WTC11 (cell line): ENCODE data around the gene CYB561A3. TPM values are rescaled to one million over a fixed set of nuclear protein-coding genes. Genes with fewer than 3 reads are reported as not detected.

Source experiments
- ATAC-seq: fragments of 200-7000 bp; cut with Tn5 transposase; 2 replicates; pipeline ENCODE4 v1.10.0; 2021; ENCODE audit warnings: mild to moderate bottlenecking, moderate library complexity
- CTCF ChIA-PET: fragments of 300-600 bp; sonication (Branson Sonifier 250); formaldehyde crosslinking; loops from one replicate; lab custom pipeline; 2021; ENCODE audit warnings: antibody characterized with exemption; lab: Charles Lee
- POLR2A ChIA-PET: fragments of 350-600 bp; sonication (Branson Sonifier 250); formaldehyde crosslinking; loops from one replicate; lab custom pipeline; 2021; ENCODE audit warnings: antibody characterized with exemption; lab: Charles Lee
- DNase-seq: peaks from one replicate; pipeline ENCODE4 v3.0.0; 2021; ENCODE audit warnings: low spot score
- H3K27ac Mint-ChIP-seq: 2 replicates; pipeline ENCODE4 v1.8.0; 2021; ENCODE audit warnings: mixed read lengths
- H3K27me3 Mint-ChIP-seq: 2 replicates; pipeline ENCODE4 v1.8.0; 2021; ENCODE audit warnings: low read depth, mild to moderate bottlenecking, moderate library complexity, mixed read lengths
- H3K36me3 Mint-ChIP-seq: 2 replicates; pipeline ENCODE4 v1.8.0; 2021; ENCODE audit warnings: mixed read lengths
- H3K4me1 Mint-ChIP-seq: 2 replicates; pipeline ENCODE4 v1.8.0; 2022; ENCODE audit warnings: mixed read lengths
- H3K4me3 Mint-ChIP-seq: 2 replicates; pipeline ENCODE4 v1.8.0; 2021; ENCODE audit warnings: mild to moderate bottlenecking, moderate library complexity, mixed read lengths
- H3K9me3 Mint-ChIP-seq: 2 replicates; pipeline ENCODE4 v1.8.0; 2021; ENCODE audit warnings: mixed read lengths
- E2F5 ChIP-seq: sonication (generic); formaldehyde crosslinking; IDR thresholded peaks from 2 replicates; pipeline ENCODE4 v1.8.1; 2022; ENCODE audit warnings: mild to moderate bottlenecking, moderate library complexity, missing genetic modification reagents
- EMX1 ChIP-seq: fragments of 250-450 bp; sonication (Bioruptor Pico); IDR thresholded peaks from 2 replicates; pipeline ENCODE4 v1.8.0; 2021; ENCODE audit warnings: mild to moderate bottlenecking
- GABPB1 ChIP-seq: sonication (generic); formaldehyde crosslinking; IDR thresholded peaks from 2 replicates; pipeline ENCODE4 v1.8.1; 2023; ENCODE audit warnings: mild to moderate bottlenecking, missing genetic modification reagents
- JUN ChIP-seq: sonication (generic); formaldehyde crosslinking; IDR thresholded peaks from 2 replicates; pipeline ENCODE4 v1.8.0; 2023; ENCODE audit warnings: mild to moderate bottlenecking, missing genetic modification reagents
- MAX ChIP-seq: sonication (generic); formaldehyde crosslinking; IDR thresholded peaks from 2 replicates; pipeline ENCODE4 v1.8.0; 2022; ENCODE audit warnings: mild to moderate bottlenecking, missing genetic modification reagents
- MLX ChIP-seq: sonication (generic); formaldehyde crosslinking; IDR thresholded peaks from 2 replicates; pipeline ENCODE4 v1.8.1; 2023; ENCODE audit warnings: mild to moderate bottlenecking, missing genetic modification reagents, moderate library complexity
- OVOL2 ChIP-seq: fragments of 250-450 bp; sonication (Bioruptor Pico); IDR thresholded peaks from 2 replicates; pipeline ENCODE4 v1.9.0; 2021; ENCODE audit warnings: mild to moderate bottlenecking, borderline replicate concordance
- PREB ChIP-seq: sonication (generic); formaldehyde crosslinking; IDR thresholded peaks from 2 replicates; pipeline ENCODE4 v1.8.1; 2022; ENCODE audit warnings: mild to moderate bottlenecking, missing genetic modification reagents, moderate library complexity, borderline replicate concordance
- RELA ChIP-seq: sonication (generic); formaldehyde crosslinking; IDR thresholded peaks from 2 replicates; pipeline ENCODE4 v1.8.1; 2022; ENCODE audit warnings: missing genetic modification reagents, mild to moderate bottlenecking, borderline replicate concordance
- TP53 ChIP-seq: sonication (generic); formaldehyde crosslinking; IDR thresholded peaks from 2 replicates; pipeline ENCODE4 v1.8.1; 2023; ENCODE audit warnings: mild to moderate bottlenecking, missing genetic modification reagents
- ZNF512 ChIP-seq: sonication (generic); formaldehyde crosslinking; IDR thresholded peaks from 2 replicates; pipeline ENCODE4 v1.8.1; 2022; ENCODE audit warnings: missing genetic modification reagents, borderline replicate concordance
- ZSCAN18 ChIP-seq: fragments of 250-450 bp; sonication (Bioruptor Pico); IDR thresholded peaks from 2 replicates; pipeline ENCODE4 v2.1.2; 2022; ENCODE audit warnings: mild to moderate bottlenecking, moderate library complexity
- total RNA-seq: library from RNA; stranded (reverse); gene quantifications from 3 replicates; pipeline ENCODE4 v1.2.3, GENCODE V29; 2021

CYB561A3 gene
- total RNA-seq, 1 experiment from 2014 or later: 38.8 TPM

GRCh38 chr11:61337706-61338470 is 23.8 kb downstream of the CYB561A3 start:
- H3K27ac Mint-ChIP-seq: no peak overlapping the region
- CTCF ChIA-PET: interaction anchor here (1.1 to 8.1 kb wide), 4 partner anchors 19 to 47 kb away, joined by 3 to 346 read pairs (median 61); partner anchors contain the start of genes CYB561A3 and TMEM138
- DNase-seq: no peak

More at GRCh38 chr11:61337706-61338470, 23.8 kb downstream of the CYB561A3 start:
- Mint-ChIP-seq H3K9me3 (no peaks in the 10 kb centered on the region), H3K36me3 (peaks cover 10% of the 10 kb centered on the region; the same call in 1 of the 2 replicates), H3K27me3 (no peaks in the 10 kb centered on the region), H3K4me1 (peaks cover 32% of the 10 kb centered on the region), H3K4me3 (no peak overlapping the region)
- ATAC-seq: no peak
- TF ChIP-seq PREB (CRISPR knock-in tag) (no peak), OVOL2 (CRISPR knock-in tag) (no peak), ZNF512 (CRISPR knock-in tag) (no peak), GABPB1 (CRISPR knock-in tag) (no peak), MAX (CRISPR knock-in tag) (no peak), E2F5 (CRISPR knock-in tag) (no peak), MLX (CRISPR knock-in tag) (no peak), TP53 (no peak), EMX1 (CRISPR knock-in tag) (no peak), ZSCAN18 (CRISPR knock-in tag) (no peak), RELA (CRISPR knock-in tag) (no peak), JUN (CRISPR knock-in tag) (no peak)
- POLR2A ChIA-PET: interaction anchor here (0.6 kb wide), 1 partner anchor 21 kb away, joined by 4 read pairs; no protein-coding TSS in a partner anchor
